ENCODE results near the gene C10orf67.

GRCh38 chr10:23194966-23195845 lies 149.4 kb downstream of the C10orf67 start:
- TF ChIP-seq, protein P1, sequence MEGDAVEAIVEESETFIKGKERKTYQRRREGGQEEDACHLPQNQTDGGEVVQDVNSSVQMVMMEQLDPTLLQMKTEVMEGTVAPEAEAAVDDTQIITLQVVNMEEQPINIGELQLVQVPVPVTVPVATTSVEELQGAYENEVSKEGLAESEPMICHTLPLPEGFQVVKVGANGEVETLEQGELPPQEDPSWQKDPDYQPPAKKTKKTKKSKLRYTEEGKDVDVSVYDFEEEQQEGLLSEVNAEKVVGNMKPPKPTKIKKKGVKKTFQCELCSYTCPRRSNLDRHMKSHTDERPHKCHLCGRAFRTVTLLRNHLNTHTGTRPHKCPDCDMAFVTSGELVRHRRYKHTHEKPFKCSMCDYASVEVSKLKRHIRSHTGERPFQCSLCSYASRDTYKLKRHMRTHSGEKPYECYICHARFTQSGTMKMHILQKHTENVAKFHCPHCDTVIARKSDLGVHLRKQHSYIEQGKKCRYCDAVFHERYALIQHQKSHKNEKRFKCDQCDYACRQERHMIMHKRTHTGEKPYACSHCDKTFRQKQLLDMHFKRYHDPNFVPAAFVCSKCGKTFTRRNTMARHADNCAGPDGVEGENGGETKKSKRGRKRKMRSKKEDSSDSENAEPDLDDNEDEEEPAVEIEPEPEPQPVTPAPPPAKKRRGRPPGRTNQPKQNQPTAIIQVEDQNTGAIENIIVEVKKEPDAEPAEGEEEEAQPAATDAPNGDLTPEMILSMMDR (IDR thresholded peaks at IDR 0.05) = no peak
- no peak for TF ChIP-seq POLR2A (IDR thresholded peaks at IDR 0.05)
- TF ChIP-seq POLR2AphosphoS5 (IDR thresholded peaks at IDR 0.05) = no peak

Measured in sigmoid colon (tissue), 4 donors.